ENCODE results near the gene CCDC15.

CCDC15 gene

GRCh38 chr11:125068368-125068767 is 114.4 kb downstream of the CCDC15 start:
- DNase-seq (ENCODE audit: low spot score) = no peak

GRCh38 chr11:125069008-125069407 is 115.0 kb downstream of the CCDC15 start:
- DNase-seq (ENCODE audit: low spot score) = no peak

GRCh38 chr11:125069796-125070195 is 115.8 kb downstream of the CCDC15 start:
- DNase-seq (ENCODE audit: low spot score) = peak; percentile 21

GRCh38 chr11:125070699-125071254 is 116.8 kb downstream of the CCDC15 start:
- DNase-seq (ENCODE audit: low spot score) = peak; percentile 88

- DNase-seq (ENCODE audit: low spot score) = peak; percentile 12
Measured at GRCh38 chr11:125071435-125071834, 117.4 kb downstream of the CCDC15 start.

- no peak for DNase-seq (ENCODE audit: low spot score)
Measured at GRCh38 chr11:125071846-125072217, 117.8 kb downstream of the CCDC15 start.

- no peak for DNase-seq (ENCODE audit: low spot score)
Measured at GRCh38 chr11:125072218-125072960, 118.4 kb downstream of the CCDC15 start.

GRCh38 chr11:125072961-125073590 is 119.1 kb downstream of the CCDC15 start:
- DNase-seq (ENCODE audit: low spot score) = no peak

- DNase-seq (ENCODE audit: low spot score) = peak; percentile 9
Measured at GRCh38 chr11:125073616-125074483, 119.8 kb downstream of the CCDC15 start.

GRCh38 chr11:125074511-125075241 is 120.7 kb downstream of the CCDC15 start:
- no peak for DNase-seq (ENCODE audit: low spot score)

GRCh38 chr11:125075242-125075625 is 121.2 kb downstream of the CCDC15 start:
- no peak for DNase-seq (ENCODE audit: low spot score)

- peak; percentile 40 for DNase-seq (ENCODE audit: low spot score)
Measured at GRCh38 chr11:125075900-125076317, 121.9 kb downstream of the CCDC15 start.

- no peak for DNase-seq (ENCODE audit: low spot score)
Measured at GRCh38 chr11:125076378-125076945, 122.5 kb downstream of the CCDC15 start.

GRCh38 chr11:125078016-125078415 is 124.0 kb downstream of the CCDC15 start:
- no peak for DNase-seq (ENCODE audit: low spot score)

- DNase-seq (ENCODE audit: low spot score) = no peak
Measured at GRCh38 chr11:125078516-125079140, 124.6 kb downstream of the CCDC15 start.

- DNase-seq (ENCODE audit: low spot score) = peak; percentile 10
Measured at GRCh38 chr11:125079151-125079877, 125.3 kb downstream of the CCDC15 start.

- DNase-seq (ENCODE audit: low spot score) = no peak
Measured at GRCh38 chr11:125079878-125080530, 126.0 kb downstream of the CCDC15 start.

- DNase-seq (ENCODE audit: low spot score) = no peak
Measured at GRCh38 chr11:125080531-125080911, 126.5 kb downstream of the CCDC15 start.

GRCh38 chr11:125081098-125081798 is 127.2 kb downstream of the CCDC15 start:
- no peak for DNase-seq (ENCODE audit: low spot score)

All from AG20443 (cell line).